GM15510 (cell line): ENCODE measurements around the gene ZNF329.

Experiments
- POLR2A ChIP-seq: IDR thresholded peaks from 3 replicates; pipeline ENCODE4 v1.6.1; 2011; ENCODE audit warnings: borderline replicate concordance; ENCODE audit not compliant: insufficient read length; ENCODE audit errors: extremely low read depth

ZNF329 gene

GRCh38 chr19:58093071-58093470 lies 57.5 kb downstream of the ZNF329 start:
- TF ChIP-seq POLR2A, result no peak

DNA sequence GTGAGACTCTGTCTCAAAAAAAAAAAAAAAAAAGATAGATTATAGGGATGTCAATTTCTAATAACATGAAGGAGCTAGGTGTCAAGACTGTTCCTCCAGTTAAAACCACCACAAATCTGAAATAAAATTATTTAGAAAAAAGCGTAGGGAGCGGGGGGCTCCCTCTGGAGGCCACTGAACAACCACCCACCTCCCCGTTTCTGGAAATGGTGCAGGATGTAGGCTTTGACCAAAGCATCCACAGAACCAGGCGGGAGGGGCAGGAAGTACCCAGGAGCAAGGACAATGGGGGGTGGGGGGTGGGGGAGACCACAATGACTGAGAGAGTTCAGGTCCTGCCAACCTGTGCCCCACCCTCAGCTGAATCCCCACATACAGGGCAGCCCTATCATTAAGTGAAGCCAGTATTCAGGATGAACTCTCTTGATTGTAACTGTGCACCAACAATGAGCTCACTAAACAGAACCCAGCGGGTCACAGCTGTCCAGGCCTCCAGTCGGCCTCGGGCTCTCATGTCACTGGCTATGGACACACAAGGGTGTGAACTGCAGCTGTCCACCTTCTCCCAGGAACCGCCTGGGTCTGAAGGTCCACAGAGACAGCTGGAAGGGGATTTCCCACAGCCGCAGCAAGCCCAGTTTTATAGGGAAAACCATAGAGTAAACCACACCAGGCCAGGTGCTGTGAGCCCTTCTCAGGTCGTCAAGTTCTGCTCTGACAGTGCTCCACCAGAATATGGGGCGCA lies 59.2 kb downstream of the ZNF329 start:
- no peak for TF ChIP-seq POLR2A

- no peak for TF ChIP-seq POLR2A
Observed at GRCh38 chr19:58089846-58090245, 60.7 kb downstream of the ZNF329 start.

DNA sequence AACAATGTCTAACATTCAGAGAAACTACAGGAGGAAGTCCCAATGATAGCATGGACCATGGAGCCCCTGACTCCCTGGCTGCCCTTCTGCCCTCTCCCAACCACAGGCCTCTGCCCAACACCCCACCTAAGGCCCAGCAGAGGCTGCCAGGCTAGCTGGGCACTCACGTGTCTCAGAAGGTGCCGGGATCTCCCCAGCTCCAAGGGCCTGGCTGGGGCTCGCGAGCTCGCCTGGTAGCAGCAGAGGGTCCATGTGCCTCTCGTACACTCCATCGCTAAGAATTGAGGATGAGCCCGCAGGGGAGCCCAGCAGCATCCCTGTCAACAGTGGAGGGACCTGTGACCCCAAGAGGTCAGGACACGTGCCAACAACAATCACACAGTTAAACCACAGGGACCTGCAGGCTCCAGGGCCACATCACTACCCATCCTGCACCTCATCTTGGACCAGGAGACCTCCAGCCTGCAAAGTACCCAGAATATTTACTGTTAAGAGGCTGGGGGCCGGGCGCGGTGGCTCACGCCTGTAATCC lies 62.0 kb downstream of the ZNF329 start:
- no peak for TF ChIP-seq POLR2A

- no peak for TF ChIP-seq POLR2A
Observed at GRCh38 chr19:58086825-58087710, 63.5 kb downstream of the ZNF329 start.

DNA sequence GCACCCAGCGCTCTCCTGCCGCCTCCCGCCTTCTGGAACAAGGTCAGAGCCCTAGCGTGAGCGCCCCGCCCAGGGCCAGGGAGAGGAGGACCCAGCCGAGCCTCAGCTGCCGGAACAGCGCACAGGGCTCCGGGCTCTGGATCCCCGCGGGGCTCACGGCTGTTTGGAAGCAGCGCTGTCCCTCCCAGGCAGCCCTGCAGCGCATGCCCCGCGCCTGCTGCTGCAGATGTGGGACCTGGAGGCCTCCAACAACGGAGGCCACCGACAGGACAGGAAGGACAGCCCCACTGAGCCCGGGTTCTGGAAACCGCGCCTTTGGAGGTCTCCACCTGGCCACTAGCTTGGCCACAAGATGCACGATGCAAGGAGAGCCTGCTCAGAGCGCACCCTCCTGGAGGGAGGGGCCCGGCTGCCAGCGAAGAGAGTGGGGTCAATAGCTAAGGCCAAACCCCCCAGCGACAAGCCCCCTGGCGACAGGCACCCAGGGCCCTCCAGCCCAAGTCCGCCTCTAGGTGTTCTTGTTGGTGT lies 65.2 kb downstream of the ZNF329 start:
- TF ChIP-seq POLR2A, result no peak

- TF ChIP-seq POLR2A, result no peak
Observed at GRCh38 chr19:58084596-58085347, 65.8 kb downstream of the ZNF329 start.

DNA sequence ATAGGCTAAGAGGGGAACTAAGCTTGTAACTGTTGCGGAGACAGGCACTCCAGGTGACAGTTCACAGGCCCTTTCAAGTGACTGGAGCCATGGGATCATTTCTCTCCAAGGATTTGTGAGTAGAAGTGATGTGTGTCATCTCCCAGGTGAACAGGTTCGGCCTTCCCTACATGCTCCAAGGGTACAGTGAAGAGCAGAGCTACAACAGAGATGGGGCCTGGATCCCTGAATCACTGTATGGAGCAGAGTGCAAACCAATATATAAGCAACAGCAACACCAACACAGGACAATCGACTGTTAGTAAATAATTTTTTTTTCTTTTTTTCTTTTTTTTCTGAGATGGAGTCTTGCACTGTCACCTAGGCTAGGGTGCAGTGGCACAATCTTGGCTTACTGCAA lies 67.6 kb downstream of the ZNF329 start:
- TF ChIP-seq POLR2A, result no peak

GRCh38 chr19:58079792-58080191 lies 70.8 kb downstream of the ZNF329 start:
- no peak for TF ChIP-seq POLR2A
